ENCODE data around the gene NTNG1.

- TF ChIP-seq CTCF (conservative IDR thresholded peaks at IDR 0.05; ENCODE audit: low read length) (no peak), EZH2phosphoT487 (IDR thresholded peaks at IDR 0.05; ENCODE audit: borderline replicate concordance, low read depth, low read length) (no peak)
Measured at GRCh38 chr1:107251083-107251482, 110.2 kb downstream of the NTNG1 start.
